Measurements from ENCODE around the gene PPP3R2. TPM values are rescaled to one million over a fixed set of nuclear protein-coding genes. Genes with fewer than 3 reads are reported as not detected.

PPP3R2 gene
- polyA plus RNA-seq, 1 experiment, result not detected

DNA sequence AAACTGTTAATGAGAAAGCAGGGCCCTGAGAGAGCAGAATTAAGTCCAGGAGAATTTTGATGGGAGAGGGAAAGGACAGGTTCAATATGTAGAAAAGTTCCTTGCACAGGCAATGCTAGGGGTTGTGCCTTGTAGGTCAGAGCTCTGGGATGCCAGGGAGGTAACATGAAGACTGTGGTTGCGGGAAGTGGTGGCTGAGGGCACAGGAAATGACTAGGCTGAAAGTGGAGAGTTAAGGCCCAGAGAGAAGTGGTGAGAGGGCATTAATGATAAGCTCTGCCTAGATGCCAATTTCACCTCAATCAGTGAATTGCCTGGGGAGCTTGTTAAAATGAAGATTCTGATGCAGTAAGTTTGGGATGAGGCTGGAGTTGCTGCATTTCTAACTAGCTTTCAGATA, 31.5 kb upstream of the PPP3R2 start:
- H3K36me3 ChIP-seq (ENCODE audit: control insufficient read depth, insufficient read depth, low read length), result no peaks in the 10 kb centered on the region
- POLR2A ChIA-PET, result no interaction called here
- TF ChIP-seq, protein P1, sequence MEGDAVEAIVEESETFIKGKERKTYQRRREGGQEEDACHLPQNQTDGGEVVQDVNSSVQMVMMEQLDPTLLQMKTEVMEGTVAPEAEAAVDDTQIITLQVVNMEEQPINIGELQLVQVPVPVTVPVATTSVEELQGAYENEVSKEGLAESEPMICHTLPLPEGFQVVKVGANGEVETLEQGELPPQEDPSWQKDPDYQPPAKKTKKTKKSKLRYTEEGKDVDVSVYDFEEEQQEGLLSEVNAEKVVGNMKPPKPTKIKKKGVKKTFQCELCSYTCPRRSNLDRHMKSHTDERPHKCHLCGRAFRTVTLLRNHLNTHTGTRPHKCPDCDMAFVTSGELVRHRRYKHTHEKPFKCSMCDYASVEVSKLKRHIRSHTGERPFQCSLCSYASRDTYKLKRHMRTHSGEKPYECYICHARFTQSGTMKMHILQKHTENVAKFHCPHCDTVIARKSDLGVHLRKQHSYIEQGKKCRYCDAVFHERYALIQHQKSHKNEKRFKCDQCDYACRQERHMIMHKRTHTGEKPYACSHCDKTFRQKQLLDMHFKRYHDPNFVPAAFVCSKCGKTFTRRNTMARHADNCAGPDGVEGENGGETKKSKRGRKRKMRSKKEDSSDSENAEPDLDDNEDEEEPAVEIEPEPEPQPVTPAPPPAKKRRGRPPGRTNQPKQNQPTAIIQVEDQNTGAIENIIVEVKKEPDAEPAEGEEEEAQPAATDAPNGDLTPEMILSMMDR (IDR thresholded peaks at IDR 0.05; ENCODE audit: insufficient read depth, low read depth, low read length), result no peak
- CTCF ChIA-PET, result interaction anchor here (1.5 kb wide), 1 partner anchor 12 kb away, joined by 4 read pairs; no protein-coding TSS in a partner anchor
- H3K27me3 ChIP-seq (ENCODE audit: control insufficient read depth, insufficient read depth, low read length), result no peaks in the 10 kb centered on the region
- DNase-seq (ENCODE audit: low read depth), result no peak
- H3K4me3 ChIP-seq (ENCODE audit: low read depth, low read length), result no peak overlapping the region

DNA sequence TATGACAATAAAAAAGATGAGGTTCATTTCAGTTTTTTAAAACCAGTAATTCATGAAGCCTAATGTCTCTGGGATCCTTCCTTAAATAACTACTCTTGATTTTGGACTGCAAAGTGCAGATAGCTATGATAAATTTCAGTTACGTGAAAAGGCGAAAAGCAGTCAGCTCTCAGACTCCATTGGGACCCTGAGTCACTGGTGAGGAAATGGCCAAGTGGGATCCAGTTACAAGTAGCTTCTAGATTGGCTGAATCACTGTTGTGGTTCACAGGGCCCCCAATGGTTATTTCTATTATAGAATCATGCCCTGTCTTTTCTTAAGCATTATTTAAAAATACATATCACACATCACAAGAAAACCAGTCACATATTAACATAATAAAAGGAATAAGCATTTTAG, 31.1 kb upstream of the PPP3R2 start:
- ChIA-PET CTCF (interaction anchor here (1.0 to 1.5 kb wide), 2 partner anchors 10 to 12 kb away, joined by 4 read pairs; no protein-coding TSS in a partner anchor), POLR2A (no interaction called here)
- no peak overlapping the region for H3K4me3 ChIP-seq (ENCODE audit: low read depth, low read length)
- H3K36me3 ChIP-seq (ENCODE audit: control insufficient read depth, insufficient read depth, low read length), result no peaks in the 10 kb centered on the region
- no peak for DNase-seq (ENCODE audit: low read depth)
- TF ChIP-seq, protein P1 (IDR thresholded peaks at IDR 0.05; ENCODE audit: insufficient read depth, low read depth, low read length), result no peak
- H3K27me3 ChIP-seq (ENCODE audit: control insufficient read depth, insufficient read depth, low read length), result no peaks in the 10 kb centered on the region

DNA sequence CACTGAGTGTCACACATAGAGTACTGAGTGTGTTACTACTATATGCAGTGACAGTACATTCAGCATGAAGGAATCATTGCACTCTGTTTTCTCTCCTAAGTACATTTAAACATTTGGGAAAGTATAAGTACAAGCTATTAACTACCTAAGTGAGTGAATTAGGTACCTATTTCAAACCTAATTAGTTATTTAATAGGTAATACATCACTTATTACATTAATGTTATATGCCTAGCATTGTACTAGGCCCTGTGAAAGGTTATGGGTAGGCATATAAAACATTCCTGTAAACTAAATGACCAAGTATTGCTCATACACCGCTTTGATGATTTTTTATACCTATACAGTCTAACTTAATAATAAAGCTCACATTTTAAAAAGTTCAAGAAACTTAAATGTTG, 25.7 kb upstream of the PPP3R2 start:
- ChIA-PET CTCF (no interaction called here), POLR2A (no interaction called here)

DNA sequence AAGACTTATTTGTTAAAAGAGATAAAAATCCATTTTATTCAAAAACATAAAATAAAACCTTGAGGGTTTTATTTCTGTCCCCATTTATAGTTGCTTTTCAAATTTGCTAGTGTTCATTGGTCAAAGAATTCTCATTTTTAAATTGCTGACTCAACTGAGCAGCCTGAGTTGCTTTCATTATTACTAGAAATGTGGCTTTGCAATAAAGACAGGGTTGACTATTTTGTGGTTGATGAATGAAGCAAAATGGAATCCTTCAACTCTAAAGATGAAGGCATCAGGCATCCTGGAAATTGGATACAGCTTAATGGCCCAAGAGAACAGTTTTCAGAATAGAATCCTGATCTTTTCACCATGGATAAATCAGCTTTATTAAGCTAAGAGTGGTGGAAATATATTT, 23.9 kb upstream of the PPP3R2 start:
- POLR2A ChIA-PET, result no interaction called here
- no peak overlapping the region for H3K4me3 ChIP-seq (ENCODE audit: low read depth, low read length)

More for the DNA sequence above, 25.7 kb upstream of the PPP3R2 start:
- TF ChIP-seq, protein P1 (IDR thresholded peaks at IDR 0.05; ENCODE audit: insufficient read depth, low read depth, low read length), result no peak
- H3K4me3 ChIP-seq (ENCODE audit: low read depth, low read length), result no peak overlapping the region
- no peak for DNase-seq (ENCODE audit: low read depth)
- no peaks in the 10 kb centered on the region for H3K36me3 ChIP-seq (ENCODE audit: control insufficient read depth, insufficient read depth, low read length)
- H3K27me3 ChIP-seq (ENCODE audit: control insufficient read depth, insufficient read depth, low read length), result no peaks in the 10 kb centered on the region

DNA sequence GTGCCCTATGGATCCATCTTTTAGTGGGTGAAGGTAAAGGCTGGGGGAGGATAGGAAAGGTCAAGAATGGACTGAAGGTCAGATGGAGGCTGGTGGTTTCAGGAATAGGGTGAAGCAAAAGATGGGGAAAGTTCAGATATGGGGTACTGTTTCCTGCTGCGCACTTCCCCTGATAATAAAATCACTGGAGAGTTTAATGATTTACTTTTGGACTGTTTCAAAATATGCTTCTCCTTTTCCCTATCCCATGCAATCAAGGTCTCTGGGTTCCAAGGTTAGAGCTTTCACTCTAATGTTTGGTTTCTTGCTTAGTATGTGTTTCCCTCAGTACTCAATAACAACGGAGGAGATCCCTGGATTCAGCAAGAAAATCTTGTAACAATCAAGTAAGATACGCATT, 10.8 kb upstream of the PPP3R2 start:
- DNase-seq (ENCODE audit: low read depth), result no peak
- ChIA-PET CTCF (no interaction called here), POLR2A (no interaction called here)
- Histone ChIP-seq H3K27me3 (ENCODE audit: control insufficient read depth, insufficient read depth, low read length) (peaks cover 5% of the 10 kb centered on the region), H3K36me3 (ENCODE audit: control insufficient read depth, insufficient read depth, low read length) (no peaks in the 10 kb centered on the region), H3K4me3 (ENCODE audit: low read depth, low read length) (no peak overlapping the region)
- TF ChIP-seq, protein P1 (IDR thresholded peaks at IDR 0.05; ENCODE audit: insufficient read depth, low read depth, low read length), result no peak

More for the DNA sequence above, 23.9 kb upstream of the PPP3R2 start:
- Histone ChIP-seq H3K36me3 (ENCODE audit: control insufficient read depth, insufficient read depth, low read length) (no peaks in the 10 kb centered on the region), H3K27me3 (ENCODE audit: control insufficient read depth, insufficient read depth, low read length) (no peaks in the 10 kb centered on the region)
- CTCF ChIA-PET, result no interaction called here
- DNase-seq (ENCODE audit: low read depth), result no peak
- TF ChIP-seq, protein P1 (IDR thresholded peaks at IDR 0.05; ENCODE audit: insufficient read depth, low read depth, low read length), result no peak
